Purkinje cell (primary cell): ENCODE data around the gene LIPK. TPM values are rescaled to one million over a fixed set of nuclear protein-coding genes. Genes with fewer than 3 reads are reported as not detected.

Experiments used
- polyA plus RNA-seq: library from polyadenylated mRNA; unstranded; fragments of >200 nt; fragmentation: Nextera tagmentation; gene quantifications from 2 replicates; pipeline ENCODE4 v1.2.1, GENCODE V29; 2014

Gene LIPK, protein sequence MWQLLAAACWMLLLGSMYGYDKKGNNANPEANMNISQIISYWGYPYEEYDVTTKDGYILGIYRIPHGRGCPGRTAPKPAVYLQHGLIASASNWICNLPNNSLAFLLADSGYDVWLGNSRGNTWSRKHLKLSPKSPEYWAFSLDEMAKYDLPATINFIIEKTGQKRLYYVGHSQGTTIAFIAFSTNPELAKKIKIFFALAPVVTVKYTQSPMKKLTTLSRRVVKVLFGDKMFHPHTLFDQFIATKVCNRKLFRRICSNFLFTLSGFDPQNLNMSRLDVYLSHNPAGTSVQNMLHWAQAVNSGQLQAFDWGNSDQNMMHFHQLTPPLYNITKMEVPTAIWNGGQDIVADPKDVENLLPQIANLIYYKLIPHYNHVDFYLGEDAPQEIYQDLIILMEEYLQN
- not detected in 2 replicates for polyA plus RNA-seq

DNA sequence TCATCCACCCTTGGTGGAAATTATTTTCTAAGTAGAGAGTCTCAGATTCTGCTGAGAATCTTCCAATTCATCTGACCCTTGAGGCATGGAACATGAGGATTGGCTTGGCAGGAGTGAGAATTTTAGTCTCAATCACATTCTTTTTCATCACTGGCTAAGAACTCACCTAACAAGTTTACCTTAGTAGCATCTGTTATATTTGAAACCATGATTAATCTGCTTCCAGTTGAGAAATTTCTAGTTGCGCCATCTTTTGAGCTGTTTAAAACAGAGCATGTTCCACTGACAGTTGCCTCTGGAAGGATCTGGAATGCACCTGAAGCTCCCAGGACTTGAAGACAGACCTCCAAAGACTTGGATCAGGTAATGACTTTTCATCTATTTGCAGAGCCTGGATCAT, at the start of gene LIPK:
LIPK (plus strand) TSS at position 292 of the 400 bp plus-strand sequence. CDS start 18,295 bp downstream, outside the sequence.

DNA sequence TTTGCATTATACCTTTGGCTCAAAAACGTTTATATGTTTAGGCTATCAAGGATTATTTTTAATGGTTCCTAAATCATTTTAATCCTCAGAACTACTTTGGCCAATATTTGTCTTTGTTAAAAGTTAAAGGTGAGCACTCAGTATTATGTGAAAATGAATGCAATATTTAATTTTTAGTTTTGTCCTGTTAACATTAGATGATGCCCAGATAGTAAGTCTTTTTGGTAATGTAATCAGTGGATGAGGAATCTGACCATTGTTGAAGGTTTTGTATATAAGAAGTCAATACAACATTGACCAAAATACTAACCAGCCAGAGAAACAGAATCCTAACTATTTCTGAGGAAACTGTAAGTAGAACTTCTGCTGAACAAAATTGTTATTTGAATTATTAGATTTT, 41.9 kb upstream of the LIPK start, which contains the start of gene LIPF:
LIPF (plus strand) TSS at position 301 of the 400 bp plus-strand sequence. CDS start 2,856 bp downstream, outside the sequence.

DNA sequence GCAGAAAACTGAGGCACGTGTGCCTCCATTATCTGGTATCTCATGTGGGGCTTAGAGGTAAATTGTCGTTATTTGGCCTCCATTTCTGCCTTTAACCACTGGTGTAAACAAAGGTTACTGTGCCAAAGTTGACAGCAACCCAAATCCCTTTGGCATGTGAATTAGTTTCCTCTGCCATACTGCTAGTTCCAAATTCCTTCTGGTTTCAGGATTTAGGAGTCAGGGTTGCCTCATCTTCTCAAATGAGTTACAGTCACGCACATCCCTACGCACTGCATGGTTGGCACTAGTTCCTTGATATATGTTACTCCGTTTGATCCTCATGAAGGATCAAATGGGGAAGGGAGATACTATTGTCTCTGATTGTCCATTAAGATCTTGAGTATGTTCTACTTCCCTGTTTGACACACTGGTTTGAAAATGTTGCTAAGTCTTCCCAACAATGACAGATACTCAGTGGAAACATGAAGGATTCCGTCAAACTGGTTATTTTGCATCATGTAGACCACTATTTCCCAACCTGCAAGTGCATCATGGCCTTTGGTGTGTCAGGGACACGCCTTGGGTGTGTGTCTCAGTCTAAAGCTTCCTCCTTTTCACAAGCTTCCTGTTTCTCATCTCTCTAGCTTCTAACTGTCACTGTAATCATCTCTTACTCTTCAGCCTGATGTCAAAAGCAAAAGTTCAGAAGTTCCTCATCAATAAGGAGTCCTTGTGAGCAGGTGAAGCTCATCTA, 53.5 kb downstream of the LIPK start, which contains the start of gene LIPN:
LIPN (plus strand) TSS at position 655 of the 736 bp plus-strand sequence. CDS start 1,386 bp downstream, outside the sequence.

Other genes starting within 250 kb of the LIPK start
- gene RNLS, start 122.9 kb upstream of the LIPK start, polyA plus RNA-seq, result 9.4 and 12.3 TPM in 2 replicates
- not detected in 2 replicates for gene LIPJ, start 119.5 kb upstream of the LIPK start, polyA plus RNA-seq
- not detected in 2 replicates for gene LIPF, start 41.8 kb upstream of the LIPK start, polyA plus RNA-seq
- not detected in 2 replicates for gene LIPN, start 53.8 kb downstream of the LIPK start, polyA plus RNA-seq
- not detected in 2 replicates for gene LIPM, start 96.5 kb downstream of the LIPK start, polyA plus RNA-seq
- not detected in 2 replicates for gene ANKRD22, start 145.6 kb downstream of the LIPK start, polyA plus RNA-seq
- 16.4 and 24.9 TPM in 2 replicates for gene STAMBPL1, start 174.0 kb downstream of the LIPK start, polyA plus RNA-seq
- 2.0 TPM in 1 of 2 replicates, not detected in the other for gene ACTA2, start 246.5 kb downstream of the LIPK start, polyA plus RNA-seq